WI38 (cell line): Measurements from ENCODE around the gene EPX.

ENCODE experiments used
- H3K4me3 ChIP-seq: 2 replicates; pipeline ENCODE4 v1.5.1; 2011; ENCODE audit warnings: low read depth, mild to moderate bottlenecking, control low read depth, low read length
- TF ChIP-seq, protein P1 (sequence below): IDR thresholded peaks from 2 replicates; pipeline ENCODE4 v1.5.1; 2012; ENCODE audit warnings: low read depth, mild to moderate bottlenecking, control low read depth, low read length

The EPX gene

DNA sequence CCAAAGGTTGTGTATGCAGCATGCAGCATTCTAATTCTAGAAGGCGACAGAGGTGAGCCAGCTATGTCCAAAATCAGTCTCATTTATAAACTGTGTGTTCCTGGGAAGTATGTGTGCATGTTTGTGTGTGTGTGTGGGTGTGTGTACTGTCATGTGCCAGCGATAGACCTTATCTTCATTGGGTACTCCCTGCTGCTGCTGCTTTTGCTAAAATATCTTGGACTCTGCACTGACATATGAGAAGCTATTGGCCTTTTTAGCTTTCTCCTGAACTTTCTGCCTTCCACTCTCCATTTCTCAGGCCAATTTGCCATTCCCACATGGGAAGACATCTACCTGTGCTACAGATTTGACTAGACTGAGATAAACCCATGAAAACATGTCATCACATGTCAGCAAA lies 43.9 kb downstream of the EPX start:
- TF ChIP-seq, protein P1, sequence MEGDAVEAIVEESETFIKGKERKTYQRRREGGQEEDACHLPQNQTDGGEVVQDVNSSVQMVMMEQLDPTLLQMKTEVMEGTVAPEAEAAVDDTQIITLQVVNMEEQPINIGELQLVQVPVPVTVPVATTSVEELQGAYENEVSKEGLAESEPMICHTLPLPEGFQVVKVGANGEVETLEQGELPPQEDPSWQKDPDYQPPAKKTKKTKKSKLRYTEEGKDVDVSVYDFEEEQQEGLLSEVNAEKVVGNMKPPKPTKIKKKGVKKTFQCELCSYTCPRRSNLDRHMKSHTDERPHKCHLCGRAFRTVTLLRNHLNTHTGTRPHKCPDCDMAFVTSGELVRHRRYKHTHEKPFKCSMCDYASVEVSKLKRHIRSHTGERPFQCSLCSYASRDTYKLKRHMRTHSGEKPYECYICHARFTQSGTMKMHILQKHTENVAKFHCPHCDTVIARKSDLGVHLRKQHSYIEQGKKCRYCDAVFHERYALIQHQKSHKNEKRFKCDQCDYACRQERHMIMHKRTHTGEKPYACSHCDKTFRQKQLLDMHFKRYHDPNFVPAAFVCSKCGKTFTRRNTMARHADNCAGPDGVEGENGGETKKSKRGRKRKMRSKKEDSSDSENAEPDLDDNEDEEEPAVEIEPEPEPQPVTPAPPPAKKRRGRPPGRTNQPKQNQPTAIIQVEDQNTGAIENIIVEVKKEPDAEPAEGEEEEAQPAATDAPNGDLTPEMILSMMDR, result no peak
- no peak overlapping the region for H3K4me3 ChIP-seq

DNA sequence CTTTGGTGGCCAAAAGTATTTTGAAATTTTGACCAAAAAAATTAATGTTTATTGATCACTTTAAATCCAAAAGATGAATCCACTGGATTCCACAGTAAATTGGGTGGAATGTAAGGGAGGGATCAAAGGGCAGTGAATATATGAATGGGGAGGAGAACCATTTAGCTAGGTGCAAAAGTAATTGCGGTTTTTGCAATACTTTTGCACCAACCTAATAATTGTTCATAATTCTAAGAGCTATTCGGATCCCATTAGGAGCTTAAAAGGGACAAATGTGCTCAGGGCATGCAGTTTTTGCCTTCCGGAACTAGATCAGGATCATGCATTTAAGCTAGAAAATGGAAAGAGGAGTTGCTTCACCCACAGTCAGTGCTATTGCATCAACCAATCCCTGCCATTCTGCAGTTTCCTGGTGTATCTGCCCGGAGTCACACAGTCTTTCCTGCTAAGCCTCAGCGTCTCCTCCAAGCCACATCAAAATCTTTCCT lies 45.7 kb downstream of the EPX start, which contains the start of gene LPO:
Gene LPO (plus strand): TSS at position 438 of the 488 bp plus-strand sequence. CDS start 4,396 bp downstream, outside the sequence.
- TF ChIP-seq, protein P1, result no peak
- no peak within 1 kb of the TSS for H3K4me3 ChIP-seq

DNA sequence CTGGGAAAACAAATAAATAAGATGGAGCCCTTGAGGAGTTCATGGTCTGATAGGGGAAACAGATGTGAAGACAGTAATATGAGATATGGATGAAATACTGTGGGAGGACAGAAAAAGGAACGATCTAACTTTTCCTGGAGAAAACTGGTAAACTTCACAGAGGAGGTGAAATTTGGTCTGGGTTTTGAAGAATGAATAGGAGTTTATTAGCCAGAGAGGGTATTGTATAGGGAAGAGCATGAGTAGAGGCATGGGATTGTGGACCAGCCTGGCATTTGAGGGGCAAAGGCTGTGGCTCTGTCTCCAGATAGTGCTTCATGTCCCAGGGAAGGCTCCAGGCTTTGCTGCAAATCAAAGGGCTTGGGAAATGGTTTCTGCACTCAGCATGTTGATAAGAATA lies 47.5 kb downstream of the EPX start:
- TF ChIP-seq, protein P1, result no peak
- no peak overlapping the region for H3K4me3 ChIP-seq

DNA sequence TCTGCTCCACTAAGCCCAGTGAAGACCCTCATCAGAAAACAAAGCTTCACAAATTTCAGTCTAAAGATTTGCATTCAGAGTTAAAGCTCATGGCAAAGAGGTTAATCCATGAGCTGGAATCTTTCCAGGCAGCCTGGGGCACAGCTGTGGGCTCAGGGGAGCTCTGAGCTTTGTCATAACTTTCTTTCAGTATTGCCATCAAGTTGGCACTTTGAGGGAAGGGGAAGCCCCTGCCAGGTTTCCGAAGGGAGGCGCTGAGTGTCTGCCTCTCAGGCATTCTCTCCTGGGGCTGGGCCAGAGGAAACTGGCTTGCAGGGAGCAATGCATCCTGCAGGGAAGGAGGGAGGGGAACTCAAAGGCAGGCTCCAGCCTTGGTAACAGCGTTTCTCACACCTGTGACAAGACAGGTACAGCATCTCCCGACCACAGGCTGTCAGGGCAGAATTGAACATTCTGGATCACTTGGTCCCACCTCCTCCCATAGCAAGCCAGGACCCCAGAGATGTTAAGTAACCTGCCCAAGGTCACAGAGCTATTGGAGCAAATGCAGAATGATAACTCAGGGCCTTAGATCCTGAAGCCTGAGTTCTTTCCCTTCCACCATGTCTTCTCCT lies 49.8 kb downstream of the EPX start:
- no peak overlapping the region for H3K4me3 ChIP-seq
- TF ChIP-seq, protein P1, result no peak

DNA sequence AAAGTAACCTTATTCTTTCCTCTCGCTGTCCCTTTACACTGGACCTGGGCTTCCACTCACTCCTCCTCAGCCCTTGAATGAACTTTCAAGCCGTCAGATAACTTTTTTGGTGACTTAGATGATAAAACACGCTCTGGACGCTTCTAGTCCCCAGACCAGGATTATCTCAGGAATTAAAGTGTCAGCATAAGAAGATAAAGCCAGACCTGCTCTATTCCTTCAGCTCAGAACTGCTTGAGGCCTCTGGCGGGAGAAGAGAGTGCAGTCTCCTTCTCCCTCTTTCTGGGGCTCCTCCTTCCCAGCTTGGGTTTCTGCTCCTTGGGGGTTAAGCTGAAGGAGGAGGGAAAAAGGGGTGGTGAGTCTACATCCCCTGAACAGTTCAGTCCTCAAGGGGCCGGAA lies 52.4 kb downstream of the EPX start:
- TF ChIP-seq, protein P1, result no peak
- H3K4me3 ChIP-seq, result no peak overlapping the region

DNA sequence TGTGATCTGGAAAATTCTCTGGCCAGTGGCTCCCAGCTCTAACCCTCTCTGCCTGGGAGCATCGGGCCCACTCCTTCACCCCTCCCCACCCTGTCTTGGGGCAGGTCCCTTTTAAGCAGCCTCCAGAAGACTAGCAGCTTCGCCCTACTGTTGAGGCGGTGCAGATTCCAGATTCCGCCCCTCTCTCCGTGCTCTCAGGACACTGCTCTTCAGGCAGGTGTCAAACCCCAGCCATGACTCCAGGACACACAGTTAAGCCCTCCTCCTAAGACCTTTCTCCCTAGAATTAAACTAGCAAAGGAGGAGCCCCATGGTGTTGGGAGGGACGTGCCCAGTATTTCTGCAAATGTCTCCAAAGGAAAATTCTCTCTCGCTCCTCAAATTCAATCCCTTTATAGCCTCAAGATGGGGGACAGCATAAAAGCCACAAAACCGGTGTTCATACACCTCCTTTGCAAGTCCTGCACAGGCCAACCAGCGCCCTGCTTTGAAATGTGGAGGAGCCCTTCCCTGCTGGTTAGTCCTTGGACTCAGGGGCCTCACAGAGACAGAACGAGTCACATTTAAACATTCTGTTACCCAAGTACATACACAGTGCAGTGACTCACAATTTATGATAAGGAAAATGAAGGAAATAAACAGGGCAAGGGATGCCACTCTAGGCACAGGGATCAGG lies 53.0 kb downstream of the EPX start:
- TF ChIP-seq, protein P1, result no peak
- no peak overlapping the region for H3K4me3 ChIP-seq

DNA sequence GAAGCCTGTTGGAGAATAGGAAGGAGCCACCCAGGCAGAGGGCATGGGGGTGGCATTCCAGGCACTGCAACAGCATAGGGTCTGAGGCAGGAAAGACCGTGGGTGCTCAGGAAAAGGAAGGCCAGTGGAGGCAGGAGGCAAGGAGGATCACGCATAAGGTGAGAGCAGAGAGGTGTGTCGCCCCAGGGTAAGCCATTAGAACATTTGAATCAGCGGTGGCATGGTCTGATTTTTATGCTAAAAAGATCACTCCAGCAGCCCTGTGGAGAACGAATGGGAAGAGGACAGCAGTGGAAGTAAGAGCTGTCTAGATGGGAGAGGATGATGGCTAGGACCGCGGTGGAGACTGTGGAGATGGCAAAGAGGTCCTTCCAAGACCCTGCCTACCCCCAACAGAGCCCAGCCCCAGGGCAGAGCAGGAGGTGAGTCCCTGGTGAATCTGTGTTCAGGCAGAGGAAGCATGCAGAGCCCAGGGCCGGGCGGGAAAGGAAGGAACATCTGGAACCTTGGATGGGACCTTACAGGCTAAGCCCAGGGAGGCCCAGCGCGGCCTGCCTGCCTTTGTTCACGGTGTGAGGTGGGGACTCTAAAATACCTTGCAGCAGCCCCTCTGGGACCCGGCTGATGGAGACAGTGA lies 53.7 kb downstream of the EPX start:
- no peak overlapping the region for H3K4me3 ChIP-seq
- TF ChIP-seq, protein P1, result no peak
